GM19035 (cell line): ENCODE data around the gene IRAK2.
"Not testable (repeated sequence)": the region's sequence is repeated elsewhere in the genome, so short reads cannot be mapped to it uniquely, and the experiment has no call there.

Experiments
- ATAC-seq: cut with Tn5 transposase; IDR thresholded peaks from one replicate; pipeline ENCODE4 v1.9.1; 2021; ENCODE audit not compliant: unreplicated experiment

The IRAK2 gene, protein sequence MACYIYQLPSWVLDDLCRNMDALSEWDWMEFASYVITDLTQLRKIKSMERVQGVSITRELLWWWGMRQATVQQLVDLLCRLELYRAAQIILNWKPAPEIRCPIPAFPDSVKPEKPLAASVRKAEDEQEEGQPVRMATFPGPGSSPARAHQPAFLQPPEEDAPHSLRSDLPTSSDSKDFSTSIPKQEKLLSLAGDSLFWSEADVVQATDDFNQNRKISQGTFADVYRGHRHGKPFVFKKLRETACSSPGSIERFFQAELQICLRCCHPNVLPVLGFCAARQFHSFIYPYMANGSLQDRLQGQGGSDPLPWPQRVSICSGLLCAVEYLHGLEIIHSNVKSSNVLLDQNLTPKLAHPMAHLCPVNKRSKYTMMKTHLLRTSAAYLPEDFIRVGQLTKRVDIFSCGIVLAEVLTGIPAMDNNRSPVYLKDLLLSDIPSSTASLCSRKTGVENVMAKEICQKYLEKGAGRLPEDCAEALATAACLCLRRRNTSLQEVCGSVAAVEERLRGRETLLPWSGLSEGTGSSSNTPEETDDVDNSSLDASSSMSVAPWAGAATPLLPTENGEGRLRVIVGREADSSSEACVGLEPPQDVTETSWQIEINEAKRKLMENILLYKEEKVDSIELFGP

DNA sequence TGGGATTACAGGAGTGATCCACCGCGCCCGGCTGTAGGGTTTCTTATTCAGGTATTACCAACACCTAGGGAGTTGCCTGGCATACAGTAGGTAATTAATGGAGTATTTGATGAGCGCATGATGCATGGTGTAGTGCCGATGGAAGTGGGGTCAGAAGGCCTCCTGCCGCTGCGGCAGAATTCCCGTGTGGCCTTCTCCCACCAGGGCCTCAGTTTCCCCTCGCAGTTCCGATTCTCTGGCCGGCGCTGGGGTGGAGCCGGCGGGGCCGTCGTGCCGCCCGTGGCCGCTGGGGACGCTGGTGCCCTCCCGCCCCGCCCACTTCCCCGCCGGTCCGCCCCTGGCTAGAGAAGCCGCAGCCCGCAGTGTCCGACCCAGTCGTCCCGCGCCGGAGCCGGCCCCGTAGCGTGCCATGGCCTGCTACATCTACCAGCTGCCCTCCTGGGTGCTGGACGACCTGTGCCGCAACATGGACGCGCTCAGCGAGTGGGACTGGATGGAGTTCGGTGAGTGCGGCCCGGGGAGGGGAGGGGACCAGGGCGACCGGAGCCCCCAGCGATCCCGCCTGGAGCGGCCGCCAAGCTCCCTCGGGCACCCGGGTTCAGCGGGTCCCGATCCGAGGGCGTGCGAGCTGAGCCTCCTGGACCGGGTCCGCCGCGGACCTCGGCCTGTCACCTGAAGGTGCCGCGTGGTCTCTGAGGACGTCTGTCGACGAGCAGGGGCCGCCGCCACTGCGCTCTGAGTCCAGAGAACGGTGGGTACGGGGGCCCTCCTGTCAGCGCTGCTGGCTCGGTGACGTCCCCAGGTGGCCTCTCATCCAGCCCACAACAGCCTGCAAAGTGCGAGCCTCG, at the start of gene IRAK2:
Gene IRAK2 (plus strand): TSS at position 374 of the 848 bp plus-strand sequence. CDS start 36 bp downstream, at position 410.
- ATAC-seq = peak; percentile 91

DNA sequence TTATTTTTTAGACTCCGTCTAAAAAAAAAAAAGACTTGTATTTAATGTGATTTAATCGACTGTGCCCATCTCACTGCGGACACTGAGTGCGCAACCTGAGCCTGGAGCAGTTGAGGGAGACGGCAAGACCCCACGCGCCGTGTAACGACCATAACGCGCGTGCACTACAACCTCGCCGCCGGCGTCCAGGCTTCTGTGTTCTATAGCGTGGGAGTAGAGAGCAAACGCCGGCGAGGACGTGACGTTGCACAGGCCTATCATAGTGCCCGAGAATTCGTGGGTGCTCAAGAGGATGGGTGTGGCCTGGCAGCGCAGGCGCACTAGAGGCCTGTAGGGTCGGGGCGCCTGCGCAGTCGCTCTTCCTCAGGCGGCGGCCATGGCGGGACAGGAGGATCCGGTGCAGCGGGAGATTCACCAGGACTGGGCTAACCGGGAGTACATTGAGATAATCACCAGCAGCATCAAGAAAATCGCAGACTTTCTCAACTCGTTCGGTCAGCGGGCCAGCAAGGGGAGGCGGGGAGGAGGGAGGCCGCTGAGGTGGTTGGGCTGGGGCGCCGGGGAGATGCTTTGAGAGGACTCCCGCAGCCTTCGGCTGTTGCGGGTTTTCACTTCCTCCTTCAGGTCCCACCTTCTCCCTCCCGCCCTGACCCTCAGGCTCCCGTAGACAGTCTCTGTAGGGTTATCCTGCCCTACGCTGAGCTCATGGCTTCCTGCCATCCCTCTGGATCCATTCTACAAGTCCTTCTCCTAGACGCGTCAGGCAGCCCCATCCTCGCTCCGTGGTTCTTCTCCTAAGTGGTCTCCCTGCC, 49.2 kb upstream of the IRAK2 start, which contains the start of gene BRK1:
Gene BRK1 (plus strand): TSS at position 350 of the 812 bp plus-strand sequence. CDS start 27 bp downstream, at position 377.
- ATAC-seq = peak; percentile 96

- ATAC-seq = no peak
These were observed 48.6 kb upstream of the IRAK2 start for GRCh38 chr3:10116138-10116460.

DNA sequence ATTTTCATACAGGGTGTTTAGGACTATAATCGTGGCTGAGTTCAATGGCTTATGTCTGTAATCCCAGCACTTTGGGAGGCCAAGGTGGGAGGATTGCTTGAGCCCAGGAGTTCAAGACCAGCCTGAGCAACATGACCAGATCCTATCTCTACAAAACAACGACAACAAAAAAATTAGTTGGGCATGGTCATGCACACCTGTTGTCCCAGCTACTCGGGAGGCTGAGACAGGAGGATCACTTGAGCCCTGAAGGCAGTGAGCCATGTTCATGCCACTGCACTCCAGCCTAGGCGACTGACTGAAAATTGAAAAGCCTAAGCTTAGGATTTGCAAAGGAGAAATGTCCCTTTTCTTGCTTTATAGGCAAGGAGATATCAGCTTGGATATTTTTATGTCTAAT, 47.8 kb upstream of the IRAK2 start:
- no peak for ATAC-seq

DNA sequence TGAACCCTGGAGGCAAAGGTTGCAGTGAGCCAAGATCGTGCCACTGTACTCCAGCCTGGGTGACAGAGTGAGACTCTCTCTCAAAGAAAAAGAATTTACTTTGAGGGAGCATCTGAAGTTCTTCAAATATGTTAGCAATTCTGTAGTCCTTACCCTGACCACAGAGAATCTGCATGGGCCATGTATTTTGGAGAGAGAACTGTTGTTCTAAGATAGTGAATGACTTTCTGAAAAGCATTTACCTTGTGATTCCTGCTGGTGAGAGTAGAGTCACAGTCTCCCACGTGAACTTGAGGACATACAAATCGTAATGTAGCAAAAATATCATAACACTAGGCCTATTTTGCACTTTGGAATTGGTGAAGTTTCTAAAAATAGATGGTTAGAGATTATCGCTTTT, 45.3 kb upstream of the IRAK2 start:
- no peak for ATAC-seq

- no peak for ATAC-seq
These were observed 43.7 kb upstream of the IRAK2 start for GRCh38 chr3:10121064-10121463.

DNA sequence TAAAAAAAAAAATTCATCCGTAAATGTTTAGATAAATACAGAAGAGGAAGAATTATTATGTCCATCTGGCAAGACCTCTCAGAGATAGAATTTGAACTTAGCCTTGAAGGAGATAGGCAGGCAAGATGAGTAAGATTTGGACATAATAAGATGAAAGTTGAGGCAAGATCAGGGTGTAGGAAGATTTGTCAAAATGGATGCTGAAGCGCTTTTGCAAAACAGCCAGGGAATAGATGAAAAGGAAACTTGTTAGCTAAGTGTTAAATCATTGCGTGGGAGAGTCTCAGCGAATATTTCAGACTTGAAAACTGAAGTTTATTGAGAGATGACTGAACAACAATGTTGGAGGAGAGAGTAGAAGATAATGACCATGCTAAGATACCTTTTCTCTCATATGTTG, 42.0 kb upstream of the IRAK2 start:
- ATAC-seq = no peak

DNA sequence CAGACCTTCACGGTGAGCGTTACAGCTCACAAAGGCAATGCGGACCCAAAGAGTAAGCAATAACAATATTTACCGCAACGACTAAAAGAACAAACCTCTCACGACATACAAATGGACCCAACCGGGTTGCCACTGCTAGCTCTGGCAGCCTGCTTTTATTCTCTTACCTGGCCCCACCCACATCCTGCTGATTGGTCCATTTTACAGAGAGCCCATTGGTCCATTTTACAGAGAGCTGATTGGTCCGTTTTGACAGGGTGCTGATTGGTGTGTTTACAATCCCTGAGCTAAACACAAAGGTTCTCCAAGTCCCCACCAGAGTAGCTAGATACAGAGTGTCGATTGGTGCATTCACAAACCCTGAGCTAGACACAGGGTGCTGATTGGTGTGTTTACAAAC, 28.8 kb upstream of the IRAK2 start:
- not testable (repeated sequence) for ATAC-seq

GRCh38 chr3:10136426-10137005, 28.2 kb upstream of the IRAK2 start:
- no peak for ATAC-seq

GRCh38 chr3:10137178-10137577, 27.5 kb upstream of the IRAK2 start:
- ATAC-seq = no peak

DNA sequence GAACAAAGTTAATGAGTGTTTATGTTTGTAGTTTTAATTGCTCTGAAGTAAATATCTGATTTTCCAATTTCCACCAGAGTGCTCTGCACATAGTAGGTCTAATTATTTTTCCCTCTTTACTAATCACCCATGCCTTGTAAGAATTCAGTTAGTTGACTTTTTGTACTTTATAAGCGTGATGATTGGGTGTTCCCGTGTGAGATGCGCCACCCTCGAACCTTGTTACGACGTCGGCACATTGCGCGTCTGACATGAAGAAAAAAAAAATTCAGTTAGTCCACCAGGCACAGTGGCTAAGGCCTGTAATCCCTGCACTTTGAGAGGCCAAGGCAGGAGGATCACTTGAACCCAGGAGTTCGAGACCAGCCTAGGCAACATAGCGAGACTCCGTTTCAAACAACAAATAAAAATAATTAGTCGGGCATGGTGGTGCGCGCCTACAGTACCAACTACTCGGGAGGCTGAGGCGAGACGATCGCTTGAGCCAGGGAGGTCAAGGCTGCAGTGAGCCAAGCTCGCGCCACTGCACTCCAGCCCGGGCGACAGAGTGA, 23.6 kb upstream of the IRAK2 start:
- no peak for ATAC-seq

DNA sequence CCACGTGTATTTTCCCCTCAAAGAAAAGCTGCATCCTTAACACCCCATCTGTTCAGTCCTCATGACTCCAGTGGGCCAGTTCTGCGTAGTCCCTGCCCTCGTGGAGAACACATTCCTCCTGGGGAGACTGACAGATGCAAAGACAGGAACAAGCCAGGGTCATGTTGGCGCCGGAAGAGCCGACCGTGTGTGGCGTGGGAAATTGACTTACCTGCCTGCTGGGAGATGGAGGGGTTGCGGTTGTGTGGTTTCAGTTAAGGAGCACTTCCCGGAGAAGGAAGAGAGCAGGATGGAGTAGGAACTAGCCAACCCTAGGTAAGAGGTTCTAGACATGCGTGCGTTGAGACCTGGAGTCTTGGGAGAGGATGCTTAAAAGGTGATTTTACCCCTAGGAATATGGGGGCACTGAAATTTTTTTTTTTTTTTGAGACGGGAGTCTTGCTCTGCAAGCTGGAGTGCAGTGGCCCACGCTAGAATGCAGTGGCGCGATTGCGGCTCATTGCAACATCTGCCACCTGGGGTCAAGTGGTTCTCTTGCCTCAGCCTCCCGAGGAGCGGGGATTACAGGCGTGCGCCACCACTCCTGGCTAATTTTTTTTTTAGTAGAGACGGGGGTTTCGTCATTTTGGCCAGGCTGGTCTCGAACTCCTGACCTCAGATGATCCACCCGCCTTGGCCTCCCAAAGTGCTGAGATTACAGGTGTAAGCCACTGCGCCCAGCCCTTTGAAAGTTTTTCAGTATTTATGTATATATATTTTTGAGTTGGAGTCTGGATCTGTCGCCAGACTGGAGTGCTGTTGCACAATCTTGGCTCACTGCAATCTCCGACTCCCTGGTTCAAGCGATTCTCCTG, 21.8 kb upstream of the IRAK2 start:
- ATAC-seq = no peak

- no peak for ATAC-seq
These were observed 19.0 kb upstream of the IRAK2 start for GRCh38 chr3:10145685-10146084.

DNA sequence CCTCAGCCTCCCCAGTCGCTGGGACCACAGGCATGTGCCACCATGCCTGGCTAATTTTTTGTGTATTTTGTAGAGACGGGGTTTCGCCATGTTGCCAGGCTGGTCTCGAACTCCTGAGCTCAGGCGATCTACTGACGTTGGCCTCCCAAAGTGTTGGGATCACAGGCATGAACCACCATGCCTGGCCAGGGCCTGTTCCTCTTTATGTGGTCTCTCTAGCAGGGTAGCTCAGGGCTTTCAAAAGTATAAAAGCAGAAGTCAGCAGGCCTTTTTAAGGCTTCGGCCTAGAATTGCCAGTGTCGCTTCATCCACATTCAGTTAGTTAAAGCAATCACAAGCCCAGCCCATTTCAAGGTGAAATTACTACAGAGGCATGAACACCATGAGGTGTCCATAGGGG, 15.5 kb upstream of the IRAK2 start:
- no peak for ATAC-seq

- ATAC-seq = no peak
These were observed 13.7 kb upstream of the IRAK2 start for GRCh38 chr3:10150987-10151386.

DNA sequence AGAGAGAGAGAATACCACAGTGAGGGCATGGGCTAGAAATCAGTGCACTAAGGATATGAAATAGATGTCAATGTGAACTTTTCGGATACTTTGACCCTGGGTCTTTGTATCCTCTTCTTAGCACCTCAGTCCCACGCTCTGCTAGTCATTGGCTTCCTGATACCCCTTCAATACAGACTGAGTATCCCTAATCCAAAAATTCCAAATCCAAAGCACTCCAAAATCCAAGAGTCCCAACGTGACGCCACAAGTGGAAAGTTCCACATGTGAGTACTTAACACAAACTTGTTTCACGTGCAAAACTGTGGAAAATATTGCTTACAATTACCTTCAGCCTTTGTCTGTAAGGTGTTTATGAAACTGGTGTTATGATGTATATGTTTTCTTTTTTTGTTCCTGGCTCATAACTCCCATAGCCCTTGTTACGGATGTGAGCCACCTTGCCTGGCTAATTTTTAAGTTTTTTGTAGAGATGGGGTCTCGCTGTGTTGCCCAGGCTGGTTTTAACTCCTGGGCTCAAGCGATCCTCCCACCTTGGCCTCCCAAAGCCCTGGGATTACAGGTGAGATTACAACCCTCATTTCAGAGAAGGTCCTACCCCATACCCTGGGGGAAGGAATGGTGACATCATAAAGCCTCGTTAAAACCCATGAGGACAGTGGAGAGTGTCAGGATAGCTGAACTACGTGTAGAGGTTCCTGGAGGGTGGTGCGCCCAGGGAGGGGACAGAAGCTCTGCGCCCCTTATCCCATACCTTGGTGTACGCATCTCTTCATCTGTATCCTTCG, 10.2 kb upstream of the IRAK2 start:
- ATAC-seq = no peak

GRCh38 chr3:10155123-10155472, 9.6 kb upstream of the IRAK2 start:
- ATAC-seq = no peak

DNA sequence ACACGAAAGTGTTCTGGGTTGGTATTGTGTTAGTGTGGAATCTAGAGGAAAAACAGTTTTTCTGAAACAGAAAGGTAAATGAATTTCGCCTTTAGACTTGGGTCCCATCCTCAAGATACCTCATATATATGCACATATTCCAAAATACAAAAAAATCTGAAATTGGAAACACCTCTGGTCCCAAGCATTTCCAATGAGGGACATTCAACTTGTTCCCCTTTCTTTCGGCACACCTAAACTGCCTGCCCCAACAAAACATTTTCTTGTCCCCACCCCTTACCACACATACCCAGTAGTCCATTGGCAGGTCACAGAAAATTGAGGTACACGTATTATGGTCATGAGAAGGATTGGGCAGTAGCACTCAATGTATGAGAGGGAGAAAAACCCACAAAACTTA, 9.1 kb upstream of the IRAK2 start:
- ATAC-seq = no peak

GRCh38 chr3:10157031-10157430, 7.7 kb upstream of the IRAK2 start:
- no peak for ATAC-seq
